ENCODE data around the gene CCDC88C. TPM values are rescaled to one million over a fixed set of nuclear protein-coding genes. Genes with fewer than 3 reads are reported as not detected.

The CCDC88C gene
- total RNA-seq, 1 donor from 2014 or later: 2.8 TPM

DNA sequence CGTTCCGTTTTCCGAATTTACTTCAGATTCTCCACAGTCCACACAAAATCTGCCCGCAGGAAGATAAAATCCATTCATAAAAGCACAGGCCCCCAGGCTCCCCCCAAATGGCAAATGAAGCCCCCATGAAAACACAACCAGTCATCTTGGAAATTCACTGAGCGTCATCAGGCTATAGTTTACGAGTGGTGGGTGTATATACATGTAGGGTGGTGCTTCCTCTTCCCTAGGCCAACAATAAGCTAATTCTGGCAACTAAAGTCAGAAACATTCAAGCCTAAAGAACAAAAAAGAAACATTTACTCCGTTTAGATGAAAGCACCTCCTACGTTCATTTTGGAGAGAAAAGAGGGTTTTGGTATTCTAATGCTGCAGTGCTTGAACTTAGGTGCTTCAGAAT is 179.0 kb downstream of the CCDC88C start:
- no peak for DNase-seq
- Histone ChIP-seq H3K27me3 (ENCODE audit: low read depth) (no peaks in the 10 kb centered on the region), H3K4me3 (no peak overlapping the region), H3K27ac (replicated peaks) (no peak overlapping the region), H3K36me3 (no peaks in the 10 kb centered on the region), H3K9me3 (replicated peaks) (peaks cover 6% of the 10 kb centered on the region), H3K4me1 (no peaks in the 10 kb centered on the region)
- TF ChIP-seq, protein P1, sequence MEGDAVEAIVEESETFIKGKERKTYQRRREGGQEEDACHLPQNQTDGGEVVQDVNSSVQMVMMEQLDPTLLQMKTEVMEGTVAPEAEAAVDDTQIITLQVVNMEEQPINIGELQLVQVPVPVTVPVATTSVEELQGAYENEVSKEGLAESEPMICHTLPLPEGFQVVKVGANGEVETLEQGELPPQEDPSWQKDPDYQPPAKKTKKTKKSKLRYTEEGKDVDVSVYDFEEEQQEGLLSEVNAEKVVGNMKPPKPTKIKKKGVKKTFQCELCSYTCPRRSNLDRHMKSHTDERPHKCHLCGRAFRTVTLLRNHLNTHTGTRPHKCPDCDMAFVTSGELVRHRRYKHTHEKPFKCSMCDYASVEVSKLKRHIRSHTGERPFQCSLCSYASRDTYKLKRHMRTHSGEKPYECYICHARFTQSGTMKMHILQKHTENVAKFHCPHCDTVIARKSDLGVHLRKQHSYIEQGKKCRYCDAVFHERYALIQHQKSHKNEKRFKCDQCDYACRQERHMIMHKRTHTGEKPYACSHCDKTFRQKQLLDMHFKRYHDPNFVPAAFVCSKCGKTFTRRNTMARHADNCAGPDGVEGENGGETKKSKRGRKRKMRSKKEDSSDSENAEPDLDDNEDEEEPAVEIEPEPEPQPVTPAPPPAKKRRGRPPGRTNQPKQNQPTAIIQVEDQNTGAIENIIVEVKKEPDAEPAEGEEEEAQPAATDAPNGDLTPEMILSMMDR (IDR thresholded peaks at IDR 0.05; ENCODE audit: borderline replicate concordance): no peak
- intact Hi-C loops (cut with micrococcal nuclease): no loop called here

DNA sequence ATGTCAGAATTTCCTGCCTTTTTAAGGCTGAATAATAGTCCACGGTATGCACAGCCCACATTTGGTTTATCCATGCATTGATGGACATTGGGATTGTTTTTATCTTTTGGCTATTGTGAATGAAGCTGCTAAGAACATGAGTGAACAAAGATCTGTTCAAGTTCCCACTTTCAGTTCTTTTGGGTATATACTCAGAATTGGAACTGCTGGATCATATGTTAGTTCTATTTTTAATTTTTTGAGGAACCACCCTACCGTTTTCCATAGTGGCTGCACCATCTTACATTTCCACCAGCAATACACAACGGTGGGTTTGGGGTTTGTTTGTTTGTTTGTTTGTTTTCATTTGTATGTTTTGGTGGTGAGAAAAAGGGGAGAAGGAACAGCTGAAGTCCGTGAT is 179.5 kb downstream of the CCDC88C start:
- Histone ChIP-seq H3K4me3 (no peak overlapping the region), H3K27me3 (ENCODE audit: low read depth) (no peaks in the 10 kb centered on the region), H3K9me3 (replicated peaks) (peaks cover 8% of the 10 kb centered on the region), H3K4me1 (no peaks in the 10 kb centered on the region), H3K36me3 (no peaks in the 10 kb centered on the region), H3K27ac (replicated peaks) (no peak overlapping the region)
- TF ChIP-seq, protein P1 (IDR thresholded peaks at IDR 0.05; ENCODE audit: borderline replicate concordance): no peak
- no peak for DNase-seq
- intact Hi-C loops (cut with micrococcal nuclease): no loop called here

DNA sequence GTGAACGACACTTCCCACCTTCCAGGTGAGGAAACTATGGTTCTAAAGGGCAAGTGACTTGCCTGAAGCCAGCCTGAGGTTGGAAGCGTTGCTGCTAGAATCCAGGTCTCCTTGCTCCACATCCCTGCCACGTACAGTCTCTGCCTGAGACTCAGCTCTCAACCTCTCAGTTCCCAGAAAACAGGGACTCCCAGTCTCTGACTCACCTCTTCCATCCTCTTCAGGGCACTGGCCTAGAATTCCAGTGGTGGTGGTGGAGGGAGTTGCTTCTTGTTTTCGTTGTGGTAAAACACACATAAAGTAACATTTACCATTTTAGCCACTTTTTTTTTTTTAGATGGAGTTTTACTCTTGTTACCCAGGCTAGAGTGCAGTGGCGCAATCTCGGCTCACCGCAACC is 180.4 kb downstream of the CCDC88C start:
- Histone ChIP-seq H3K4me1 (no peaks in the 10 kb centered on the region), H3K4me3 (no peak overlapping the region), H3K36me3 (no peaks in the 10 kb centered on the region), H3K27me3 (ENCODE audit: low read depth) (no peaks in the 10 kb centered on the region), H3K9me3 (replicated peaks) (peaks cover 8% of the 10 kb centered on the region), H3K27ac (replicated peaks) (no peak overlapping the region)
- DNase-seq: no peak
- intact Hi-C loops (cut with micrococcal nuclease): no loop called here
- TF ChIP-seq, protein P1 (IDR thresholded peaks at IDR 0.05; ENCODE audit: borderline replicate concordance): no peak

DNA sequence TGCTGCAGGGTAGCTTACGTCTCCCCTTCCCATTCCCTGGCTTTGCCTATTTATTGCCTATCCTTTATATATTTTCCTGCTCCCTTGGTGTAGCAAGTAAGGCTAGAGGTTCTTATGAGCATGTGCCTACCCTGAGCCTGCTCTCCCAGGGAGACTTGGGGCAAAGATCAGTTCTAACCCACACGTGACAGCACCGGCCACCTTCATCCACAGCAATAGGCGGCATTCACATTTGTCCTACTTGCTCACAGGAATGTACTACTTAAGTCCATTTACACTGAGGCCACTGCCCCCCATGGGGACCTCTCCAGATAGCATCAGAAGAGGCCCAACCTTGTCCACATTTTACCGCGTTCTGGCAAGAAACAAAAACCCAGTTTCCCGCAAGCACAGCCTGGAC is 181.8 kb downstream of the CCDC88C start:
- Histone ChIP-seq H3K27me3 (ENCODE audit: low read depth) (no peaks in the 10 kb centered on the region), H3K36me3 (peaks cover 6% of the 10 kb centered on the region), H3K4me3 (no peak overlapping the region), H3K27ac (replicated peaks) (no peak overlapping the region), H3K9me3 (replicated peaks) (peaks cover 12% of the 10 kb centered on the region), H3K4me1 (no peaks in the 10 kb centered on the region)
- TF ChIP-seq, protein P1 (IDR thresholded peaks at IDR 0.05; ENCODE audit: borderline replicate concordance): no peak
- intact Hi-C loops (cut with micrococcal nuclease): no loop called here
- no peak for DNase-seq

DNA sequence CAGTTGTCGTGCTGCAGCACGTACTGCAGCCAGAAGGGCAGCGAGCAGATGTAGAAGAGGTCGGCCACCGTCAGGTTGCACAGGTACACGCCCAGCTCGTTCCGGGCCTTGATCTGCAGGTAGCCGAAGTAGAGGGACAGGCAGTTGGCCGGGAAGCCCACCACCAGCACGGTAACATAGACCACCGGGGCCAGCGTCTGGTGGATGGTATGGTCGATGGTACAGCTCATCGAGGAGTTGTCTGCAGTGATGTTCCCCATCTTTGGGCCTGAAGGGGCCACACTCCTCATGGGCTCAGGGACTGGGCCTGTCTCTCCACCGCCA is 182.9 kb downstream of the CCDC88C start:
- no peak overlapping the region for H3K27ac ChIP-seq (replicated peaks)
- intact Hi-C loops (cut with micrococcal nuclease): no loop called here
- no peaks in the 10 kb centered on the region for H3K4me1 ChIP-seq
- TF ChIP-seq, protein P1 (IDR thresholded peaks at IDR 0.05; ENCODE audit: borderline replicate concordance): no peak
- H3K9me3 ChIP-seq (replicated peaks): peaks cover 23% of the 10 kb centered on the region
- no peak overlapping the region for H3K4me3 ChIP-seq
- peaks cover 16% of the 10 kb centered on the region for H3K36me3 ChIP-seq
- no peak for DNase-seq
- no peaks in the 10 kb centered on the region for H3K27me3 ChIP-seq (ENCODE audit: low read depth)

Data from left ventricle myocardium inferior (tissue), 1 donor.